ENCODE results near the gene CNN1. TPM values are rescaled to one million over a fixed set of nuclear protein-coding genes. Genes with fewer than 3 reads are reported as not detected.

The CNN1 gene
- total and polyA plus RNA-seq, 9 of the 15 experiments (the other 6 are each of a cell fraction or from before 2014, with no cell fraction given), result 0.23 to 10.6 (median 5.2) TPM

- TF ChIP-seq PRDM10 (IDR thresholded peaks at IDR 0.05; ENCODE audit: partially characterized antibody) (peak; percentile 67), ZNF395 (CRISPR knock-in tag; IDR thresholded peaks at IDR 0.05) (no peak), SP2 (IDR thresholded peaks at IDR 0.05; ENCODE audit: extremely low read depth, low read depth, low read length, poor library complexity, severe bottlenecking) (peak; percentile 46), ZNF76 (CRISPR knock-in tag; IDR thresholded peaks at IDR 0.05; ENCODE audit: borderline replicate concordance) (no peak), MBD2 (IDR thresholded peaks at IDR 0.05; ENCODE audit: borderline replicate concordance, low read depth) (peak; percentile 24; the same call in 1 of the 2 replicates), KLF16 (IDR thresholded peaks at IDR 0.05) (peak; percentile 69; the same call in 1 of the 2 replicates), YBX1 (IDR thresholded peaks at IDR 0.05) (no peak), HDAC8 (tag; IDR thresholded peaks at IDR 0.05) (no peak), TCF7L2 (IDR thresholded peaks at IDR 0.05; ENCODE audit: low read depth, low read length) (no peak), TFAP4 (CRISPR knock-in tag; IDR thresholded peaks at IDR 0.05; ENCODE audit: borderline replicate concordance) (peak; percentile 66; the same call in 1 of the 2 replicates), ADNP (tag; IDR thresholded peaks at IDR 0.05) (no peak), RAD51 (IDR thresholded peaks at IDR 0.05; ENCODE audit: borderline replicate concordance, low read depth) (no peak), USF1 (CRISPR knock-in tag; IDR thresholded peaks at IDR 0.05) (no peak), ZNF354B (CRISPR knock-in tag; IDR thresholded peaks at IDR 0.05) (no peak), ATF4 (CRISPR knock-in tag; IDR thresholded peaks at IDR 0.05) (no peak), MAZ (CRISPR knock-in tag; conservative IDR thresholded peaks at IDR 0.05 in 1 of 2, IDR thresholded peaks at IDR 0.05 in 1 of 2) (peak; percentile 23 to 93; a peak in 3 of 4 replicates), JUN (IDR thresholded peaks at IDR 0.05; ENCODE audit: borderline replicate concordance, low read depth, low read length) (no peak), JUN (CRISPR knock-in tag; IDR thresholded peaks at IDR 0.05; ENCODE audit: borderline replicate concordance) (no peak), VEZF1 (CRISPR knock-in tag; IDR thresholded peaks at IDR 0.05) (peak; percentile 89)
Observed at GRCh38 chr19:11505032-11505503, 33.6 kb upstream of the CNN1 start (continued).
